ENCODE data around the gene CPNE7.
"Not testable (repeated sequence)": the region's sequence is repeated elsewhere in the genome, so short reads cannot be mapped to it uniquely, and the experiment has no call there.

CPNE7 gene

GRCh38 chr16:89624777-89625761, 49.5 kb downstream of the CPNE7 start:
- no peak for DNase-seq (ENCODE audit: low spot score)

GRCh38 chr16:89629827-89630610, 54.5 kb downstream of the CPNE7 start:
- DNase-seq (ENCODE audit: low spot score), result no peak

- no peak for DNase-seq (ENCODE audit: low spot score)
Observed at GRCh38 chr16:89633064-89633631, 57.6 kb downstream of the CPNE7 start.

GRCh38 chr16:89634463-89635385, 59.2 kb downstream of the CPNE7 start:
- DNase-seq (ENCODE audit: low spot score), result not testable (repeated sequence)

- DNase-seq (ENCODE audit: low spot score), result no peak
Observed at GRCh38 chr16:89636663-89637062, 61.1 kb downstream of the CPNE7 start.

GRCh38 chr16:89637379-89637778, 61.8 kb downstream of the CPNE7 start:
- DNase-seq (ENCODE audit: low spot score), result no peak

- DNase-seq (ENCODE audit: low spot score), result no peak
Observed at GRCh38 chr16:89638455-89638854, 62.9 kb downstream of the CPNE7 start.

GRCh38 chr16:89639385-89639784, 63.8 kb downstream of the CPNE7 start:
- DNase-seq (ENCODE audit: low spot score), result no peak

- no peak for DNase-seq (ENCODE audit: low spot score)
Observed at GRCh38 chr16:89641458-89642119, 66.0 kb downstream of the CPNE7 start.

GRCh38 chr16:89642574-89642973, 67.0 kb downstream of the CPNE7 start:
- DNase-seq (ENCODE audit: low spot score), result no peak

- no peak for DNase-seq (ENCODE audit: low spot score)
Observed at GRCh38 chr16:89643769-89644300, 68.3 kb downstream of the CPNE7 start.

GRCh38 chr16:89645122-89645521, 69.6 kb downstream of the CPNE7 start:
- DNase-seq (ENCODE audit: low spot score), result no peak

- no peak for DNase-seq (ENCODE audit: low spot score)
Observed at GRCh38 chr16:89646270-89646669, 70.7 kb downstream of the CPNE7 start.
